ENCODE results near the gene BHLHE40. TPM values are rescaled to one million over a fixed set of nuclear protein-coding genes. Genes with fewer than 3 reads are reported as not detected.

BHLHE40 gene
- total and polyA plus RNA-seq, 2 of the 13 experiments (the other 11 are each of a cell fraction or from before 2014, with no cell fraction given) = 1.8 to 51.0 TPM

DNA sequence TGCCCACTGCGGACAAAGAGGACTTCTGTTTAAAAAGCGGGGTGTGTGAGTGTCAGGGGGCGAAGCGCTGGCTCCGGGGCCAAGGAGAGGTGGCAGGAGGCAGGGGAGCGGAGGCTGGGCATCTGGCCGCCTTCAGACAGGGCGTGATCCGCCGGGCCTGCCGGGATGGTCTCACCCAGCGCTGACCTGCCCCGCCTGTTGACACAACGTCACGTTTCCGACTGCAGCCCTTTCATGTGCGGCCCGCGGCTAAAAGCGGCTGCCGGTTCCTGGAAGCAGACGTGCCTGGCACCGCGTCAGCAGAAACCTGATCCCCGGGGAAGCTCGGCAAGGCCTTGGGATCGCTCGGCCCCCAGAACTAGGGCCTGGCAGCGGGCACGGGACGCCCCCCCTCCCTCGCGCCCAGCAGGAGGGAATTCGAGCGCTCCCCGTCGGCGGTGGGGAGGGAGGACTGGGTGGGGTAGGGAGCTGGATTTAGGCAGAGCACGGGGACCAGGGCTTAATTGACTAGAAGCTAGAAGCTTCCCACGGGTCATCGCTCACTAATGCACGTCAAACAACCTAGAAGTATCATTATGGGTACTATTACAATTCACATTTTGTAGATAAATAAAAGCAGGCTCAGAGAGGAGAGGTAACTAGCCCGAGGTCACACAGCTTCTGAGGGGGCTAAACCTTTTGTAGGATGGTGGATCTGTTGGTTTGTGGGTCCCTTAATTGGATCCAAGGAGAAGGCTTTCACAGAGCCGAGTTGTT is 7.7 kb downstream of the BHLHE40 start (continued):
- TF ChIP-seq, protein P1, sequence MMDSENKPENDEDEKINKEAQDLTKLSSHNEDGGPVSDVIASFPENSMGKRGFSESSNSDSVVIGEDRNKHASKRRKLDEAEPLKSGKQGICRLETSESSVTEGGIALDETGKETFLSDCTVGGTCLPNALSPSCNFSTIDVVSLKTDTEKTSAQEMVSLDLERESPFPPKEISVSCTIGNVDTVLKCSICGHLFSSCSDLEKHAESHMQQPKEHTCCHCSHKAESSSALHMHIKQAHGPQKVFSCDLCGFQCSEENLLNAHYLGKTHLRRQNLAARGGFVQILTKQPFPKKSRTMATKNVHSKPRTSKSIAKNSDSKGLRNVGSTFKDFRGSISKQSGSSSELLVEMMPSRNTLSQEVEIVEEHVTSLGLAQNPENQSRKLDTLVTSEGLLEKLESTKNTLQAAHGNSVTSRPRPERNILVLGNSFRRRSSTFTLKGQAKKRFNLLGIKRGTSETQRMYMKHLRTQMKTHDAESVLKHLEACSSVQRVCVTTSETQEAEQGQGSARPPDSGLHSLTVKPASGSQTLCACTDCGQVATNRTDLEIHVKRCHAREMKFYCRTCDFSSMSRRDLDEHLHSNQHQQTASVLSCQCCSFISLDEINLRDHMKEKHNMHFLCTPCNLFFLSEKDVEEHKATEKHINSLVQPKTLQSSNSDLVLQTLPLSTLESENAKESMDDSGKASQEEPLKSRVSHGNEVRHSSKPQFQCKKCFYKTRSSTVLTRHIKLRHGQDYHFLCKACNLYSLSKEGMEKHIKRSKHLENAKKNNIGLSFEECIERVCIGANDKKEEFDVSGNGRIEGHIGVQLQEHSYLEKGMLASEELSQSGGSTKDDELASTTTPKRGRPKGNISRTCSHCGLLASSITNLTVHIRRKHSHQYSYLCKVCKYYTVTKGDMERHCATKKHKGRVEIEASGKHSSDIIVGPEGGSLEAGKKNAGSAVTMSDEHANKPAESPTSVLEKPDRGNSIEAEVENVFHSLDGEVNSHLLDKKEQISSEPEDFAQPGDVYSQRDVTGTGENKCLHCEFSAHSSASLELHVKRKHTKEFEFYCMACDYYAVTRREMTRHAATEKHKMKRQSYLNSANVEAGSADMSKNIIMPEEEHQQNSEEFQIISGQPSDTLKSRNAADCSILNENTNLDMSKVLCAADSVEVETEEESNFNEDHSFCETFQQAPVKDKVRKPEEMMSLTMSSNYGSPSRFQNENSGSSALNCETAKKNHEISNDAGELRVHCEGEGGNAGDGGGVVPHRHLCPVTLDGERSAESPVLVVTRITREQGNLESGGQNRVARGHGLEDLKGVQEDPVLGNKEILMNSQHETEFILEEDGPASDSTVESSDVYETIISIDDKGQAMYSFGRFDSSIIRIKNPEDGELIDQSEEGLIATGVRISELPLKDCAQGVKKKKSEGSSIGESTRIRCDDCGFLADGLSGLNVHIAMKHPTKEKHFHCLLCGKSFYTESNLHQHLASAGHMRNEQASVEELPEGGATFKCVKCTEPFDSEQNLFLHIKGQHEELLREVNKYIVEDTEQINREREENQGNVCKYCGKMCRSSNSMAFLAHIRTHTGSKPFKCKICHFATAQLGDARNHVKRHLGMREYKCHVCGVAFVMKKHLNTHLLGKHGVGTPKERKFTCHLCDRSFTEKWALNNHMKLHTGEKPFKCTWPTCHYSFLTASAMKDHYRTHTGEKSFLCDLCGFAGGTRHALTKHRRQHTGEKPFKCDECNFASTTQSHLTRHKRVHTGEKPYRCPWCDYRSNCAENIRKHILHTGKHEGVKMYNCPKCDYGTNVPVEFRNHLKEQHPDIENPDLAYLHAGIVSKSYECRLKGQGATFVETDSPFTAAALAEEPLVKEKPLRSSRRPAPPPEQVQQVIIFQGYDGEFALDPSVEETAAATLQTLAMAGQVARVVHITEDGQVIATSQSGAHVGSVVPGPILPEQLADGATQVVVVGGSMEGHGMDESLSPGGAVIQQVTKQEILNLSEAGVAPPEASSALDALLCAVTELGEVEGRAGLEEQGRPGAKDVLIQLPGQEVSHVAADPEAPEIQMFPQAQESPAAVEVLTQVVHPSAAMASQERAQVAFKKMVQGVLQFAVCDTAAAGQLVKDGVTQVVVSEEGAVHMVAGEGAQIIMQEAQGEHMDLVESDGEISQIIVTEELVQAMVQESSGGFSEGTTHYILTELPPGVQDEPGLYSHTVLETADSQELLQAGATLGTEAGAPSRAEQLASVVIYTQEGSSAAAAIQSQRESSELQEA (CRISPR knock-in tag; IDR thresholded peaks at IDR 0.05; ENCODE audit: not compliant biosample characterization) = peak; percentile 74
- TF ChIP-seq DNMT3B (CRISPR knock-in tag; conservative IDR thresholded peaks at IDR 0.05) (peak; percentile 53; the same call in 1 of the 2 replicates), ZBTB38 (CRISPR knock-in tag; IDR thresholded peaks at IDR 0.05) (peak; percentile 98), RARG (CRISPR knock-in tag; IDR thresholded peaks at IDR 0.05; ENCODE audit: low read depth) (no peak)
- TF ChIP-seq, protein P2, sequence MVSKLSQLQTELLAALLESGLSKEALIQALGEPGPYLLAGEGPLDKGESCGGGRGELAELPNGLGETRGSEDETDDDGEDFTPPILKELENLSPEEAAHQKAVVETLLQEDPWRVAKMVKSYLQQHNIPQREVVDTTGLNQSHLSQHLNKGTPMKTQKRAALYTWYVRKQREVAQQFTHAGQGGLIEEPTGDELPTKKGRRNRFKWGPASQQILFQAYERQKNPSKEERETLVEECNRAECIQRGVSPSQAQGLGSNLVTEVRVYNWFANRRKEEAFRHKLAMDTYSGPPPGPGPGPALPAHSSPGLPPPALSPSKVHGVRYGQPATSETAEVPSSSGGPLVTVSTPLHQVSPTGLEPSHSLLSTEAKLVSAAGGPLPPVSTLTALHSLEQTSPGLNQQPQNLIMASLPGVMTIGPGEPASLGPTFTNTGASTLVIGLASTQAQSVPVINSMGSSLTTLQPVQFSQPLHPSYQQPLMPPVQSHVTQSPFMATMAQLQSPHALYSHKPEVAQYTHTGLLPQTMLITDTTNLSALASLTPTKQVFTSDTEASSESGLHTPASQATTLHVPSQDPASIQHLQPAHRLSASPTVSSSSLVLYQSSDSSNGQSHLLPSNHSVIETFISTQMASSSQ (IDR thresholded peaks at IDR 0.05; ENCODE audit: low read depth) = peak; percentile 78
- TF ChIP-seq, protein P2 (CRISPR knock-in tag; IDR thresholded peaks at IDR 0.05; ENCODE audit: borderline replicate concordance) = peak; percentile 98
- TF ChIP-seq, protein P3, sequence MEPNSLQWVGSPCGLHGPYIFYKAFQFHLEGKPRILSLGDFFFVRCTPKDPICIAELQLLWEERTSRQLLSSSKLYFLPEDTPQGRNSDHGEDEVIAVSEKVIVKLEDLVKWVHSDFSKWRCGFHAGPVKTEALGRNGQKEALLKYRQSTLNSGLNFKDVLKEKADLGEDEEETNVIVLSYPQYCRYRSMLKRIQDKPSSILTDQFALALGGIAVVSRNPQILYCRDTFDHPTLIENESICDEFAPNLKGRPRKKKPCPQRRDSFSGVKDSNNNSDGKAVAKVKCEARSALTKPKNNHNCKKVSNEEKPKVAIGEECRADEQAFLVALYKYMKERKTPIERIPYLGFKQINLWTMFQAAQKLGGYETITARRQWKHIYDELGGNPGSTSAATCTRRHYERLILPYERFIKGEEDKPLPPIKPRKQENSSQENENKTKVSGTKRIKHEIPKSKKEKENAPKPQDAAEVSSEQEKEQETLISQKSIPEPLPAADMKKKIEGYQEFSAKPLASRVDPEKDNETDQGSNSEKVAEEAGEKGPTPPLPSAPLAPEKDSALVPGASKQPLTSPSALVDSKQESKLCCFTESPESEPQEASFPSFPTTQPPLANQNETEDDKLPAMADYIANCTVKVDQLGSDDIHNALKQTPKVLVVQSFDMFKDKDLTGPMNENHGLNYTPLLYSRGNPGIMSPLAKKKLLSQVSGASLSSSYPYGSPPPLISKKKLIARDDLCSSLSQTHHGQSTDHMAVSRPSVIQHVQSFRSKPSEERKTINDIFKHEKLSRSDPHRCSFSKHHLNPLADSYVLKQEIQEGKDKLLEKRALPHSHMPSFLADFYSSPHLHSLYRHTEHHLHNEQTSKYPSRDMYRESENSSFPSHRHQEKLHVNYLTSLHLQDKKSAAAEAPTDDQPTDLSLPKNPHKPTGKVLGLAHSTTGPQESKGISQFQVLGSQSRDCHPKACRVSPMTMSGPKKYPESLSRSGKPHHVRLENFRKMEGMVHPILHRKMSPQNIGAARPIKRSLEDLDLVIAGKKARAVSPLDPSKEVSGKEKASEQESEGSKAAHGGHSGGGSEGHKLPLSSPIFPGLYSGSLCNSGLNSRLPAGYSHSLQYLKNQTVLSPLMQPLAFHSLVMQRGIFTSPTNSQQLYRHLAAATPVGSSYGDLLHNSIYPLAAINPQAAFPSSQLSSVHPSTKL (CRISPR knock-in tag; IDR thresholded peaks at IDR 0.05) = peak; percentile 100
- TF ChIP-seq, protein P4, sequence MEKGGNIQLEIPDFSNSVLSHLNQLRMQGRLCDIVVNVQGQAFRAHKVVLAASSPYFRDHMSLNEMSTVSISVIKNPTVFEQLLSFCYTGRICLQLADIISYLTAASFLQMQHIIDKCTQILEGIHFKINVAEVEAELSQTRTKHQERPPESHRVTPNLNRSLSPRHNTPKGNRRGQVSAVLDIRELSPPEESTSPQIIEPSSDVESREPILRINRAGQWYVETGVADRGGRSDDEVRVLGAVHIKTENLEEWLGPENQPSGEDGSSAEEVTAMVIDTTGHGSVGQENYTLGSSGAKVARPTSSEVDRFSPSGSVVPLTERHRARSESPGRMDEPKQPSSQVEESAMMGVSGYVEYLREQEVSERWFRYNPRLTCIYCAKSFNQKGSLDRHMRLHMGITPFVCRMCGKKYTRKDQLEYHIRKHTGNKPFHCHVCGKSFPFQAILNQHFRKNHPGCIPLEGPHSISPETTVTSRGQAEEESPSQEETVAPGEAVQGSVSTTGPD (CRISPR knock-in tag; IDR thresholded peaks at IDR 0.05) = peak; percentile 67
